AG10803 (cell line): ENCODE measurements around the gene TNFRSF19.

ENCODE experiments used
- DNase-seq: peaks from one replicate; pipeline ENCODE4 v3.0.0; 2010; ENCODE audit warnings: low read depth
- H3K4me3 ChIP-seq: 2 replicates; pipeline ENCODE4 v1.5.1; 2011; ENCODE audit warnings: mild to moderate bottlenecking, low read length, control low read depth
- TF ChIP-seq, protein P1 (sequence below): conservative IDR thresholded peaks from 2 replicates; pipeline ENCODE4 v1.5.1; 2011; ENCODE audit warnings: mild to moderate bottlenecking, low read length, control low read depth, inconsistent platforms

Gene TNFRSF19

DNA sequence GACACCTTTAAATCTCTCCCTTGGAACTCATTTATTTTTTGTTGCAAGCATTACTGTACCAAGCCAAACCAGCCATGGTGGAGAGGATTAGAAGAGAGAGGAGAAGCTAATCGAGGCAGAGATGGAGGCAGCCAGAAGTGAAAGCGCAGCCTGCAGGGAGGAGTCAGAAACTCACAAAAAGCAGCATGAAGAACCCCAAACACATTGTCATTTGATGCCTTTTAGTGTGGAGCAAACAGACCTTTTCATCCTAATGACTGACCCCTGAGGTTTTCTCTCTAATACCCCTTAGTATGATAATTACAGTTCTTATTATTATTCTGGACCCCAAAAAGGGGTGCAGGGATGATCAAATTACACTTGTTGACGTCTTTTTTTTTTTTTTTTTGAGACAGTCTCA lies 62.5 kb downstream of the TNFRSF19 start:
- DNase-seq = no peak
- TF ChIP-seq, protein P1, sequence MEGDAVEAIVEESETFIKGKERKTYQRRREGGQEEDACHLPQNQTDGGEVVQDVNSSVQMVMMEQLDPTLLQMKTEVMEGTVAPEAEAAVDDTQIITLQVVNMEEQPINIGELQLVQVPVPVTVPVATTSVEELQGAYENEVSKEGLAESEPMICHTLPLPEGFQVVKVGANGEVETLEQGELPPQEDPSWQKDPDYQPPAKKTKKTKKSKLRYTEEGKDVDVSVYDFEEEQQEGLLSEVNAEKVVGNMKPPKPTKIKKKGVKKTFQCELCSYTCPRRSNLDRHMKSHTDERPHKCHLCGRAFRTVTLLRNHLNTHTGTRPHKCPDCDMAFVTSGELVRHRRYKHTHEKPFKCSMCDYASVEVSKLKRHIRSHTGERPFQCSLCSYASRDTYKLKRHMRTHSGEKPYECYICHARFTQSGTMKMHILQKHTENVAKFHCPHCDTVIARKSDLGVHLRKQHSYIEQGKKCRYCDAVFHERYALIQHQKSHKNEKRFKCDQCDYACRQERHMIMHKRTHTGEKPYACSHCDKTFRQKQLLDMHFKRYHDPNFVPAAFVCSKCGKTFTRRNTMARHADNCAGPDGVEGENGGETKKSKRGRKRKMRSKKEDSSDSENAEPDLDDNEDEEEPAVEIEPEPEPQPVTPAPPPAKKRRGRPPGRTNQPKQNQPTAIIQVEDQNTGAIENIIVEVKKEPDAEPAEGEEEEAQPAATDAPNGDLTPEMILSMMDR = no peak
- no peak overlapping the region for H3K4me3 ChIP-seq

DNA sequence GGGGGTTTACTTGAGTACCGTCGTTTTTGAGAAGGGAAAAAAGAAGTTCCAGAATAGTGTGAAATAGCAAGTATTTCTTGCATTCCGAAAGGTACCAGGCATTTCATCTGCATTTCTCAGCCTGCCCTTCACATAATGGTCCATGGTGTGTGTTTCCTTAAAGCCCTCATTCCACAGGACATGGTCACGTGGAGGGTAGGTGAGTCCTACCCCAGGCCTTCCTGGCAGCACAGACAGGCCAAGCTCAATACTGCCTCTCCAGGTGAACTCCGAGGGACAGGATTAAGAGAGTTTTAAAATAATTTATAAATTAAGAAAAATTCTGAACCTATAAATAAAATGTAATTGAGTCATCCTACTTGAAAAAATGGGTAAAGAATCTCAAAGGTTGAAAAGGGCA lies 64.7 kb downstream of the TNFRSF19 start:
- H3K4me3 ChIP-seq = no peak overlapping the region
- DNase-seq = no peak
- TF ChIP-seq, protein P1 = no peak

- TF ChIP-seq, protein P1 = no peak
- H3K4me3 ChIP-seq = 0 out of 2 replicates have a peak overlapping the region, but pooled peaks have one; percentile 3
- no peak for DNase-seq
These were observed 66.1 kb downstream of the TNFRSF19 start for GRCh38 chr13:23636360-23636759.

DNA sequence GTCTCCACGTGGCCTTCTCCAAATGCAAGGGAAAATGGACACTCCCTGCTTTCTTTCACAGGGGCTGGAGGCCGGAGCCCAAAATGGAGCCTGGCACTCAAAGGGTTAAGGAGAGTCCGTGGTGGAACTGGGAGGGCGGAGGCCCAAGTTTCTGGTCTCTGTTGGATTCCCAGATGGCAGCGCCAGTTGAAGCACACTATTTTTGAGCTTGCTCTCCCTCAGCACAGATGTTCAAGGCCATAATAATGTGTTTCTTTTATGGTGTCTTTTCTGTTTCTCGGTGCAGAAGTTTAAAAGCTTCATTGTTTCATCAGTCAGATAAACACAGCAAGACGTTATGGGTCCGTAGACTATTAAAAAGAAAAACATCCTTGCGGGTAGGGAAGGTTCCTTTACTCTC lies 67.6 kb downstream of the TNFRSF19 start:
- peak; percentile 33 for DNase-seq
- TF ChIP-seq, protein P1 = no peak

DNA sequence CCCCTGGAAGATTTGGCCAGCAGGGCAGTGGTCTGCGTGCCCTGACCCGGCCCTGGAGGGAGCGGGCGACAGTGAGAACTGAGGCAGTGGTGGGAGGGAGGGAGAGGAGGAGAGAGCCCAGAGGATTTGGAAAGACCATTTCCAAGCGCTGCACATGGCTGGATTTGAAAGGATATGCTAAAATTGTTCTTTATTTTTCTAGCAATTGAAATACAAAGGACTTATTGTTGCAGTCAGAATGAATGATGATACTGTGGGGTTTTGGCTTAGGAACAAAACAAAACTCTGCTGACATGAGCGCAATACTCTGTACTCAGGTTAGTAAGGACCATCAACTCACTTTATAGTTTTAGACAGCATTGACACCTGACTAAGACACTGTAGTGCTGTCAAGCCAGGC lies 69.5 kb downstream of the TNFRSF19 start:
- TF ChIP-seq, protein P1 = no peak
- DNase-seq = no peak

More for the DNA sequence above, 67.6 kb downstream of the TNFRSF19 start:
- H3K4me3 ChIP-seq = no peak overlapping the region

DNA sequence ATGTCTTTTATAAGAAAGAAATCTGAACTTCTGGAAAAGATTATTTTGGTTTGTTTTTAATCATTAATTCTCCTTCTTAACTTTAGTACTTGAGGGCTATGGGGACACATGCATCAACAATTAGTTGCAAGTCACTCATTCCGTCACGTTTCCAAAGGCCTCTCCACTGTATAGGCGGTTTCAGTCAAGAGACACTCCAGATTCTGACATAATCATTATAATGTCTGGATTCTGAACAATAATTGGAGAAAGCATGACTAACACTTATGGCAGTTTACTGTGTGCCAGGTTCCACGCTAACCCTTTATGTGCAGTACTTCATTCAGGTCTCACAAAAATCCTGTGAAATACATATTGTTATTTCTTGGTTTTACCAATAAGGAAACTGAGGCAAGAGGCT lies 71.9 kb downstream of the TNFRSF19 start:
- H3K4me3 ChIP-seq = no peak overlapping the region
- DNase-seq = peak; percentile 34
- TF ChIP-seq, protein P1 = no peak

More for the DNA sequence above, 69.5 kb downstream of the TNFRSF19 start:
- no peak overlapping the region for H3K4me3 ChIP-seq

- H3K4me3 ChIP-seq = no peak overlapping the region
- TF ChIP-seq, protein P1 = no peak
- DNase-seq = no peak
These were observed 73.3 kb downstream of the TNFRSF19 start for GRCh38 chr13:23643338-23644125.
